Parathyroid adenoma (tissue), 2 donors: Measurements from ENCODE around the gene B9D1.

Experiments
- H2AFZ ChIP-seq: fragments of 300-600 bp; sonication (generic); one replicate; pipeline ENCODE4 v1.7.0; 2017; ENCODE audit warnings: antibody characterized with exemption, mild to moderate bottlenecking
- H3K27ac ChIP-seq: fragments of 300-600 bp; sonication (generic); one replicate; pipeline ENCODE4 v1.7.0; 2017
- H3K27me3 ChIP-seq: fragments of 300-600 bp; sonication (generic); one replicate; pipeline ENCODE4 v1.7.0; 2017; ENCODE audit warnings: low read length; ENCODE audit not compliant: control insufficient read depth, insufficient read depth
- H3K36me3 ChIP-seq: fragments of 300-600 bp; sonication (generic); one replicate; pipeline ENCODE4 v1.7.0; 2017; ENCODE audit warnings: low read length; ENCODE audit not compliant: control insufficient read depth, insufficient read depth
- H3K4me1 ChIP-seq: fragments of 300-600 bp; sonication (generic); one replicate; pipeline ENCODE4 v1.7.0; 2017; ENCODE audit warnings: control low read depth
- H3K4me2 ChIP-seq: fragments of 300-600 bp; sonication (generic); one replicate; pipeline ENCODE4 v1.7.0; 2017; ENCODE audit warnings: low read length
- H3K4me3 ChIP-seq: fragments of 300-600 bp; sonication (generic); one replicate; pipeline ENCODE4 v1.7.0; 2017; ENCODE audit warnings: low read depth, low read length
- H3K79me2 ChIP-seq: fragments of 300-600 bp; sonication (generic); one replicate; pipeline ENCODE4 v1.7.0; 2017; ENCODE audit warnings: control low read depth
- H3K9ac ChIP-seq: fragments of 300-600 bp; sonication (generic); one replicate; pipeline ENCODE4 v1.7.0; 2017; ENCODE audit warnings: mild to moderate bottlenecking
- H3K9me3 ChIP-seq: fragments of 300-600 bp; sonication (generic); one replicate; pipeline ENCODE4 v1.7.0; 2017; ENCODE audit warnings: low read length; ENCODE audit not compliant: control insufficient read depth
- TF ChIP-seq, protein P1 (sequence below): fragments of 300-600 bp; sonication (generic); IDR thresholded peaks from one replicate; pipeline ENCODE4 v1.7.0; 2017; ENCODE audit warnings: antibody characterized with exemption, mild to moderate bottlenecking
- donor health status: primary hyperparathyroidism.

B9D1 gene

DNA sequence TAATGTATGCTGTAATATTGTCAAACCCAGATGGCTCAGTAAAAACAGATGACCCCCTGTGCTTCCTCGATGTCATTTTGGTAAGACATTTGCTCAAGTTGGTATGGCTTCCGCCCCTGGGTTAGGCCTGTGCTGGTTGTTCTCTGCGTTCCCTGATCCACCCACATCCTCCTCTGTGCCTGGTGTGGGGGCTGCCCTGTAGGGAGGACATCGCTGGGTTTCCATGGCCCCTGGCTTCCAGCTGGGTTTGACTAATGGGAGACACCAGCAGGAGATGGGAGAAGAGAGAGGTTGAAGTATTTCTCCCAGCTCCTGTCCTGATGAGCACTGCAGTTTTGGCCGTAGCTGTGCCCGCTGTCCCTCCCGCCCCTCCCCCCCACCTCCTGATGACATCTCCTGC lies 28.9 kb upstream of the B9D1 start:
- no peak overlapping the region for H3K27ac ChIP-seq
- H3K4me3 ChIP-seq: no peak overlapping the region
- no peaks in the 10 kb centered on the region for H3K36me3 ChIP-seq
- peaks cover 17% of the 10 kb centered on the region for H3K4me1 ChIP-seq
- no peak overlapping the region for H2AFZ ChIP-seq
- H3K9me3 ChIP-seq: no peaks in the 10 kb centered on the region
- H3K79me2 ChIP-seq: no peaks in the 10 kb centered on the region
- H3K4me2 ChIP-seq: no peak overlapping the region
- no peak overlapping the region for H3K9ac ChIP-seq
- H3K27me3 ChIP-seq: no peaks in the 10 kb centered on the region
- TF ChIP-seq, protein P1, sequence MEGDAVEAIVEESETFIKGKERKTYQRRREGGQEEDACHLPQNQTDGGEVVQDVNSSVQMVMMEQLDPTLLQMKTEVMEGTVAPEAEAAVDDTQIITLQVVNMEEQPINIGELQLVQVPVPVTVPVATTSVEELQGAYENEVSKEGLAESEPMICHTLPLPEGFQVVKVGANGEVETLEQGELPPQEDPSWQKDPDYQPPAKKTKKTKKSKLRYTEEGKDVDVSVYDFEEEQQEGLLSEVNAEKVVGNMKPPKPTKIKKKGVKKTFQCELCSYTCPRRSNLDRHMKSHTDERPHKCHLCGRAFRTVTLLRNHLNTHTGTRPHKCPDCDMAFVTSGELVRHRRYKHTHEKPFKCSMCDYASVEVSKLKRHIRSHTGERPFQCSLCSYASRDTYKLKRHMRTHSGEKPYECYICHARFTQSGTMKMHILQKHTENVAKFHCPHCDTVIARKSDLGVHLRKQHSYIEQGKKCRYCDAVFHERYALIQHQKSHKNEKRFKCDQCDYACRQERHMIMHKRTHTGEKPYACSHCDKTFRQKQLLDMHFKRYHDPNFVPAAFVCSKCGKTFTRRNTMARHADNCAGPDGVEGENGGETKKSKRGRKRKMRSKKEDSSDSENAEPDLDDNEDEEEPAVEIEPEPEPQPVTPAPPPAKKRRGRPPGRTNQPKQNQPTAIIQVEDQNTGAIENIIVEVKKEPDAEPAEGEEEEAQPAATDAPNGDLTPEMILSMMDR: no peak

DNA sequence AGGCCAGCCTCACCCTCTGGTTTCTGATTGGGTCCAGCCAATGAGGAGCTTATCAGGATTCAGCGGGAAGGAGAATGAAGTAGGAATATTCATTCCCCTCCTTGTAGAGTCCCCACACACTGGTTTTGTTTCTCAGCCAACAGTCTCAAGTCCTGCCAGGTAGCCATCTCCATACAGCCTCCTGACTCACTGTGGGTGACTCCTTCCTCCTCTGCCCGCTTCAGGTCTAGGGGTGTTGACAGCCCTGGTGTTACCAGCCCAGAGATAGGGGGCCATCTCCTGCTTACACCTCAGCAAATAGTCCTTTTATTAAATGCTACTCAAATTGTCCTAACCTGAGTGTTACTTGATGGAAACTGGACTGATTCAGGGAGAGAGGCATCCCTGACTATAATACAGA lies 28.4 kb upstream of the B9D1 start:
- no peak overlapping the region for H3K27ac ChIP-seq
- H3K36me3 ChIP-seq: no peaks in the 10 kb centered on the region
- no peaks in the 10 kb centered on the region for H3K79me2 ChIP-seq
- no peak overlapping the region for H3K9ac ChIP-seq
- no peak overlapping the region for H3K4me3 ChIP-seq
- no peaks in the 10 kb centered on the region for H3K9me3 ChIP-seq
- H2AFZ ChIP-seq: no peak overlapping the region
- H3K4me2 ChIP-seq: no peak overlapping the region
- TF ChIP-seq, protein P1: no peak
- peaks cover 17% of the 10 kb centered on the region for H3K4me1 ChIP-seq
- H3K27me3 ChIP-seq: no peaks in the 10 kb centered on the region

DNA sequence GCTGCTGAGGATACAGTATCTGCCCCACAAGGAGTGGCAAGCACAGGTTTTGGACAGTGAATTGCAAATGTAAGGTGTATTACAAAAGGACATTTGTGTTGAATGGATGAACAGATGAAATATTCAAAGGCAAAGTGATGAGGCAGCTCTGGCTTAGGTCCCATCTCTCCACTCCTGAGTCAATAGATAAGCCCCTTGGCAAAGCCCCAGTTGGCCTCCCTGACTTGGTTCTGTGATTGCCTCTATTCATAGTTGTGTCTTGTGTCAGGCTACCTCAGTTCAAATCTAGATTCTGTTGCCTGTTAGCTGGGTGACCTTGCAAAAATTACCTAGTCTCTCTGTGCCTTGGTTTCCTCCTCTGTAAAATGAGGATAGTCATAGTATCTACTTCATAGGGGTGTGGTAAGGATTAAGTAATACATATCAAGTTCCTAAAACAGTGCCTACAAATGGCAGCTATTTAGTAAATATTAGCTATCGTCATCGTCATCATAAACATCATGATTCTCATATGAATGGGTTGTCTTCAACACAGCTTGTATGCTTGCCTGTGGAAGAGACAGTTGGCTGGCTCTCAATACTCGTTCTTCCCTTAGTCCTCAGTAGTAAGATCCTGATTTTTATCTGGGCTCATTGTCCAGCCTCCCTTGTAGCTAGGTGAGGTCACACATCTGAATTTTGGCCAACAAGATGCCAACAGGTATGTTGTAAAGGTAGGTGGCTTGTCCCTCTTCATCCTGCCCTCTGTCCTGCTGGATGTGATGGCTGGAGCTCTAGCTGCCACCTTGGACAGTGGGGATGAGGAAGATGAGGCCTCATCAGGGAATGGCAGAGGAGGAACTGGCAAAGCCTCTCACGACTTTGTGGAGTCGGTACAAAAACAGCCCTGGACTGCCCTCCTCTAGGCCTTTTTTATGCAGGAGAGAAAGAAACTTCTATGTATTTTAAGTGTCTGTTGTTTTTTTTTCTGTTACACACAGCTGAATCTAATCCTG lies 26.6 kb upstream of the B9D1 start:
- H2AFZ ChIP-seq: no peak overlapping the region
- H3K4me1 ChIP-seq: peaks cover 23% of the 10 kb centered on the region
- H3K9ac ChIP-seq: no peak overlapping the region
- no peaks in the 10 kb centered on the region for H3K79me2 ChIP-seq
- H3K9me3 ChIP-seq: no peaks in the 10 kb centered on the region
- no peaks in the 10 kb centered on the region for H3K27me3 ChIP-seq
- H3K36me3 ChIP-seq: no peaks in the 10 kb centered on the region
- H3K4me3 ChIP-seq: no peak overlapping the region
- TF ChIP-seq, protein P1: no peak
- peak overlapping the region; percentile 64 for H3K27ac ChIP-seq
- H3K4me2 ChIP-seq: no peak overlapping the region

DNA sequence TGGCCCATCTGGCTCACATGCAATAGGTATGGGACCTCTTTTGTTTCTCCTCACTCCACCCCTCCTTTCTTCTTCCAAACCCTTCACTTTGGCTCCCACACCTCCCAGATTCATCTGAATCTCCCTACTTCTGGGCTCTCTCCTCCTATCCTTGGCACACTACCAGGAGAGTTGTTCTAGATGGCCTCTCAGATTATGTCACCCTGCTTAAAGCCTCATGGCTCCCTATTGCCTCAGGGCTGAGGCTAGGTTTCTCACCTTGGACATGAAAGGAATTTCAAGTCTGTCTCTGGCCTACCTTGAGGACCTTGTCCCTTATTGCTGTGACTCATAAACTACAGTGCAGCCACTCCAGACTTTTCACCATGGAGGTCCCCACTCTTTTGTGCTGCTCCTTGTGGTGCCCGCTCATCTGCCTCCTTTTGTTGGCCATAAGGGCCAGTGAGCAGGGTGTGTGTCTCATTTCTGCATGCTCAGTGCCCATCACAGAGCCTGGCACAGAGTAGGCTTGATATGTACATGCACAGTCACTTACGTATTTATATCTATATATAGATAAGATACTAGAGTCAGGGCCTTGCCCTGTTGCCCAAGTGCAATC lies 25.5 kb upstream of the B9D1 start:
- Histone ChIP-seq H3K4me3 (no peak overlapping the region), H3K9me3 (no peaks in the 10 kb centered on the region), H3K9ac (no peak overlapping the region), H3K27ac (peak overlapping the region; percentile 64), H2AFZ (peak overlapping the region; percentile 29), H3K36me3 (no peaks in the 10 kb centered on the region), H3K4me2 (peak overlapping the region; percentile 17), H3K79me2 (no peaks in the 10 kb centered on the region), H3K4me1 (peaks cover 23% of the 10 kb centered on the region), H3K27me3 (no peaks in the 10 kb centered on the region)
- TF ChIP-seq, protein P1: no peak
